CD1c-positive myeloid dendritic cell (primary cell): Measurements from ENCODE around the gene MIEN1.
"Not testable (repeated sequence)": the region's sequence is repeated elsewhere in the genome, so short reads cannot be mapped to it uniquely, and the experiment has no call there.

Source experiments
- DNase-seq: peaks from one replicate; pipeline ENCODE4 v3.0.0-alpha.2; 2016; ENCODE audit errors: extremely low spot score

Gene MIEN1

GRCh38 chr17:39716073-39716818, 14.1 kb downstream of the MIEN1 start:
- no peak for DNase-seq

DNA sequence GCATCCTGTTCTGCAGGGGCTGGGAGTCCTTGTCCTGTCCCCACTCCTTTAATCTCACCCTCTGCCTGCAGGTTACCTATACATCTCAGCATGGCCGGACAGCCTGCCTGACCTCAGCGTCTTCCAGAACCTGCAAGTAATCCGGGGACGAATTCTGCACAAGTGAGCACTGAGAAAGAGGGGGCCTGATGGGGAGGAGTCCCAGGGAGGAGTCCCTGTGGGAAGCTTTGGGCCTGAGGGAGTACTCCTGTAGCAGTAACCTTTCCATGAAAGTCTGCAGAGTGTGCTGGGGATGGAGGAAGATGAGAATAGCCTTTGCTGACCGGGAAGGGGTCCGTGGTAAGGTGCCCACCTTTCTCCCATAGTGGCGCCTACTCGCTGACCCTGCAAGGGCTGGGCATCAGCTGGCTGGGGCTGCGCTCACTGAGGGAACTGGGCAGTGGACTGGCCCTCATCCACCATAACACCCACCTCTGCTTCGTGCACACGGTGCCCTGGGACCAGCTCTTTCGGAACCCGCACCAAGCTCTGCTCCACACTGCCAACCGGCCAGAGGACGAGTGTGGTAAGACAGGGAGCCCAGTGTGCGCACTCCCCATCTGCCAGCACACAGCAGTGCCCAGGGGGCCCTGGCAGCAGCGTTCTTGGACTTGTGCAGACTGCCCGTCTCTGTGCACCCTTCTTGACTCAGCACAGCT, 14.8 kb downstream of the MIEN1 start:
- DNase-seq = no peak

- no peak for DNase-seq
Measured at GRCh38 chr17:39714234-39714633, 16.1 kb downstream of the MIEN1 start.

DNA sequence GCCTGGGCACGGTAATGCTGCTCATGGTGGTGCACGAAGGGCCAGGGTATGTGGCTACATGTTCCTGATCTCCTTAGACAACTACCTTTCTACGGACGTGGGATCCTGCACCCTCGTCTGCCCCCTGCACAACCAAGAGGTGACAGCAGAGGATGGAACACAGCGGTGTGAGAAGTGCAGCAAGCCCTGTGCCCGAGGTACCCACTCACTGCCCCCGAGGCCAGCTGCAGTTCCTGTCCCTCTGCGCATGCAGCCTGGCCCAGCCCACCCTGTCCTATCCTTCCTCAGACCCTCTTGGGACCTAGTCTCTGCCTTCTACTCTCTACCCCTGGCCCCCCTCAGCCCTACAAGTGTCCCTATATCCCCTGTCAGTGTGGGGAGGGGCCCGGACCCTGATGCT, 18.5 kb downstream of the MIEN1 start:
- no peak for DNase-seq

DNA sequence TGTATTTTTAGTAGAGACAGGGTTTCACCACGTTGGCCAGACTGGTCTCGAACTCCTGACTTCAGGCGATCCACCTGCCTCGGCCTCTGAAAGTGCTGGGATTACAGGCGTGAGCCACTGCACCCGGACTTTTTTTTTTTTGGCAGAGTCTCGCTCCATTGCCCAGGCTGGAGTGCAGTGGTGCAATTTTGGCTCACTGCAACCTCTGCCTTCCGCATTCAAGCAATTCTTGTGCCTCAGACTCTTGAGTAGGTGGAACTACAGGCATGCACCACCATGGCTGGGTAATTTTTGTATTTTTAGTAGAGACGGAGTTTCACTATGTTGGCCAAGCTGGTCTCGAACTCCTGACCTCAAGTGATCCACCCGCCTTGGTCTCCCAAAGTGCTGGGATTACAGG, 19.3 kb downstream of the MIEN1 start:
- not testable (repeated sequence) for DNase-seq

DNA sequence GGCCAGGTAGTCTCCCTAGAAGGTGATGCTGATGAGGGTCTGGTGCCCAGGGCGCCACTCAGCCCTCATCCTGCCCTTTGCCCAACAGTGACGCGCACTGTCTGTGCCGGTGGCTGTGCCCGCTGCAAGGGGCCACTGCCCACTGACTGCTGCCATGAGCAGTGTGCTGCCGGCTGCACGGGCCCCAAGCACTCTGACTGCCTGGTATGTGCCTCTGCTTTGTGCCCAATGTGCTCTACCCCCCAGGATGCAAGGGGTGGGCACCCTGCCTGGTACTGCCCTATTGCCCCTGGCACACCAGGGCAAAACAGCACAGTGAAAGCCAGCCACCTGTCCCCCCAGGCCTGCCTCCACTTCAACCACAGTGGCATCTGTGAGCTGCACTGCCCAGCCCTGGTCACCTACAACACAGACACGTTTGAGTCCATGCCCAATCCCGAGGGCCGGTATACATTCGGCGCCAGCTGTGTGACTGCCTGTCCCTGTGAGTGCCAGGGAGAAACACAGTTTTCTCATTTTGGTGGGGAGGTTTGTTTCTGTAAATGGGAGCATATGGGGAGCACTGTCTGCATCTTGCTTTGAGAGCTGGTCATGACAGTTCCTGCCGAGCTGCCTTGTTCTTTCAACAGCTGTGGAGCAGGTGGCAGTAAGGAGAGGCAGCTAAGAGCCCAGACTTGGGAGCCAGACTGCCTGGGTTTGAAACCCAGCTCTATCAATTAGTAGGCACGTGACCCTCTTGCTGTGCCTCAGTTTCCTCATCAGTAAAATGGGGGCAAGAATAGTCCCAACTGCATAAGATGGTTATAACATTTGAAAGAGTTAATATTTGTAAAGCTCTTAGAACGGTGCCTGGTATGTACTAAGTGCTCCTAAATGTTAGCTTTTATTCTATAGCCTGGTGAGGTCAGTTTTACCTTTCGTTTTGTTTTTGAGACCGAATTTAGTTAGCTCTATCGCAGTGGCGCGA, 20.1 kb downstream of the MIEN1 start:
- no peak for DNase-seq

DNA sequence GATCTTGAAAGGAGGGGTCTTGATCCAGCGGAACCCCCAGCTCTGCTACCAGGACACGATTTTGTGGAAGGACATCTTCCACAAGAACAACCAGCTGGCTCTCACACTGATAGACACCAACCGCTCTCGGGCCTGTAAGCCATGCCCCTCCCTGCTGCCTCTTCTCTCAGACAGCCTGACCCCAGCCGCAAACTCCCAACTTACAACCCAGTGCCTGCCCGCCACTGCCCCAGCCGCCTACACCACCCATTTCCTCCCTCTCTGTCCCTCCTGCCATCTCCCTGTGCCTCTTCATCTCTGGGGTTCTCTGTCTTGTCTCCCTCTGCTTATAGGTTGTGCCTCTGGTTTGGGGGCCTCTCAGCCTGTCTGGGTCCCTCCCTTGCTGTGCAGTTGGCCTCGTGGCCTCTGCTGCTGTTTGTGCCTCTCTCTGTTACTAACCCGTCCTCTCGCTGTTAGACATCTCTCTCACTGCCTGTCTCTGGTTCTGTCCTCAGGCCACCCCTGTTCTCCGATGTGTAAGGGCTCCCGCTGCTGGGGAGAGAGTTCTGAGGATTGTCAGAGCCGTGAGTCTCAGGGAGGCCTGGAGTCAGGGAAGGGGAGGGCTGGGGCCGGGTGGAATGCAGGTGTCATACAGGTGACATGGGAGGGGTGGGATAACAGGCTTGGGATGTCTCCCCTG, 20.9 kb downstream of the MIEN1 start:
- DNase-seq = no peak

- DNase-seq = no peak
Measured at GRCh38 chr17:39706921-39707337, 23.4 kb downstream of the MIEN1 start.

DNA sequence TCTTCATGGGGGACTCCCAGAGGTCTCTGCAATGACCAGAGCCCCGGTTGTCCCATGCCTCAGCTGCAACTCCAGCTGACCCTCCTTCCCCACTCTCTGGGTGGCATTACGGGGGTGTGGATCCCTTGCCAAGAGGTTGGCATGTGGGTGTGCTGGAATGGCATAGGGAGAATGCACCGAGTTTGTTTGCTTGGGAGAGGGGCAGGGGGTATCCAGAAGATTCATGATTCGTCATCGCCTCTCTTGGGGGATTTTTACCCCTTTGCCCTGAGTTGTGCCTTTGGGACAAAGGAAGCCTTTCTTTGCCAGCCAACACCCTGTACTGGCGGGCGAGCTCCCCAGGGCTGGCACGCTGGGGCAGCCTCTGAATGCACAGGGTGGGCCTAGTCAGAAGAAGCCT, 23.9 kb downstream of the MIEN1 start:
- no peak for DNase-seq

DNA sequence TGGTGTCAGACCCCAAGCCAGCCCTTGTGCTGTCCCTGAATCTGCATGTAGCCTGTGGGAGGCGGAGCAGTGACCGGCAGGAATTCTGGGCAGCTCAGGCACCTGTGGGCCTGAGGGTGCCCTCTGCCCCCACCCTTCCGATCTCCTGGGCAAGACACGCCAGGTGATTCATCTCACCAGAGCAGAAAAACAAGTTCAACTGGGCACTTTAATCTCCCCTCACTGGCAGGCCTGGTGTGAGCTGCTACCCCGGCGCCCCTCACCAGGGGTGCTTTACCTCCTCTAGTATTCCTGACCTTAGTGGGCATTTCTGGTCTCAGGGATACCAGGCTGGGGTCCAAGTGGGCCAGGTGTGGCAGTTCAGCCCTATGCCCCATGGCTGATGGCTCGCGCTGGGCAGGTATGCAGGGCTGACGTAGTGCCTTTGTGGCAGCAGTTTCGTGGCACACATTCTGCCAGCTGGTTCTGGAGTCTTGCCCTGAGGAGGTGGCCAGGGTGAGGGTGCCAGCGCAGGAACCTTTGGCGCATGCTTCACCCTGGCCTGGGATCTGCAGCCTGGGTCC, 24.5 kb downstream of the MIEN1 start:
- no peak for DNase-seq

- no peak for DNase-seq
Measured at GRCh38 chr17:39704821-39705551, 25.3 kb downstream of the MIEN1 start.

- no peak for DNase-seq
Measured at GRCh38 chr17:39703913-39704312, 26.4 kb downstream of the MIEN1 start.

- no peak for DNase-seq
Measured at GRCh38 chr17:39702901-39703893, 27.1 kb downstream of the MIEN1 start.

GRCh38 chr17:39701784-39702422, 28.4 kb downstream of the MIEN1 start:
- no peak for DNase-seq

- no peak for DNase-seq
Measured at GRCh38 chr17:39701012-39701783, 29.1 kb downstream of the MIEN1 start.

DNA sequence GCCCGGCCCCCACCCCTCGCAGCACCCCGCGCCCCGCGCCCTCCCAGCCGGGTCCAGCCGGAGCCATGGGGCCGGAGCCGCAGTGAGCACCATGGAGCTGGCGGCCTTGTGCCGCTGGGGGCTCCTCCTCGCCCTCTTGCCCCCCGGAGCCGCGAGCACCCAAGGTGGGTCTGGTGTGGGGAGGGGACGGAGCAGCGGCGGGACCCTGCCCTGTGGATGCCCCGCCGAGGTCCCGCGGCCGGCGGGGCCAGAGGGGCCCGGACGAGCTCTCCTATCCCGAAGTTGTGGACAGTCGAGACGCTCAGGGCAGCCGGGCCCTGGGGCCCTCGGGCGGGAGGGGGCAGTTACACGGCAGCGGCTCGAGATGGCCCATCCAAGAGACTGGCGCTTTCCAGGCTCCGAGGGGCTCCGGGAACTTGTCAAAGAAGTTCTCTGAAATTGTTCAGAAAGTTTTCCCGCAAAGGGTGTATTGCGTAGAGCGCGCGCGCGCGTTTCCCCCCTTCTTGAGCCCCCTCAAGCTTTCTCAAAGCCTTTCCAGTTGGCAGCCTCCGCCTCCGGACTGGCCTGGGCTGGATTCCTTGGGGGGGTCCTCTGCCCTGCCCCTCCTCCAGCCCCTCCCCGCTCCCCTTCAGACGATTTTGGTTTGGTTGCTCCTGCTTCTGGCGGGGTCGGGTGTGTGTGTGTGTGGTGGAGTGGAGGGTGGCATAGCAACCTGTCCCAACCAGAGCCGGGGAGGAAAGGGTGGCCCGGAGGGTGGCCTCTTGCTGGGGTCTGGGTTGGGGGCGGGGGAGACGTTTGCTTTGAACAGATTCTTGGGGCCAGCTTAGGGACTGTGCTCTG, 30.0 kb downstream of the MIEN1 start:
- DNase-seq = no peak

- no peak for DNase-seq
Measured at GRCh38 chr17:39699818-39700147, 30.5 kb downstream of the MIEN1 start, which contains the start of gene ERBB2. Gene ERBB2 (plus strand): TSS chr17:39700064. CDS start chr17:39700239, 175 bp downstream.
